Measurements from ENCODE around the gene SUOX.
"Not testable (repeated sequence)": the region's sequence is repeated elsewhere in the genome, so short reads cannot be mapped to it uniquely, and the experiment has no call there.

The SUOX gene
- 4.0 to 10.1 reads per million in 2 donors for total RNA-seq

GRCh38 chr12:55996715-55997534 is at the start of gene SUOX:
Gene SUOX (plus strand): TSS chr12:55997276. CDS start chr12:56002222, 4,946 bp downstream.
- no peak for DNase-seq

GRCh38 chr12:55955344-55955743 is 41.7 kb upstream of the SUOX start:
- no peak for DNase-seq

- no peak for DNase-seq
Observed at GRCh38 chr12:55955800-55956508, 41.1 kb upstream of the SUOX start.

GRCh38 chr12:55957106-55957859 is 39.8 kb upstream of the SUOX start:
- no peak for DNase-seq

GRCh38 chr12:55963760-55964159 is 33.3 kb upstream of the SUOX start:
- no peak for DNase-seq

GRCh38 chr12:55965240-55965639 is 31.8 kb upstream of the SUOX start:
- no peak for DNase-seq

GRCh38 chr12:55965941-55966407 is 31.1 kb upstream of the SUOX start, which contains the start of gene PMEL:
Gene PMEL (minus strand): TSS chr12:55966042. CDS start chr12:55966011, 31 bp downstream.
- no peak for DNase-seq

GRCh38 chr12:55966408-55967281 is 30.4 kb upstream of the SUOX start, which contains the start of gene CDK2:
Gene CDK2 (plus strand): TSS chr12:55966830. CDS start chr12:55967009, 179 bp downstream.
- DNase-seq = peak; percentile 69

GRCh38 chr12:55969356-55969755 is 27.7 kb upstream of the SUOX start:
- no peak for DNase-seq

GRCh38 chr12:55970775-55971174 is 26.3 kb upstream of the SUOX start:
- no peak for DNase-seq

- no peak for DNase-seq
Observed at GRCh38 chr12:55972042-55972441, 25.0 kb upstream of the SUOX start.

GRCh38 chr12:55972456-55972855 is 24.6 kb upstream of the SUOX start:
- DNase-seq = no peak

- DNase-seq = no peak
Observed at GRCh38 chr12:55972911-55973598, 24.0 kb upstream of the SUOX start.

GRCh38 chr12:55973599-55974307 is 23.3 kb upstream of the SUOX start, which contains the start of gene RAB5B:
Gene RAB5B (plus strand): TSS chr12:55974078. CDS start chr12:55986961, 12,883 bp downstream.
- peak; percentile 79 for DNase-seq

- DNase-seq = no peak
Observed at GRCh38 chr12:55974308-55974730, 22.8 kb upstream of the SUOX start.

GRCh38 chr12:55978393-55978792 is 18.7 kb upstream of the SUOX start:
- no peak for DNase-seq

- no peak for DNase-seq
Observed at GRCh38 chr12:55979069-55979468, 18.0 kb upstream of the SUOX start.

- DNase-seq = not testable (repeated sequence)
Observed at GRCh38 chr12:55981882-55982281, 15.2 kb upstream of the SUOX start.

- DNase-seq = no peak
Observed at GRCh38 chr12:55982319-55982936, 14.6 kb upstream of the SUOX start.

Measured in activated gamma-delta T cell (primary cell).